ENCODE data around the gene PODNL1.

GRCh38 chr19:13917888-13918406 lies 20.3 kb downstream of the PODNL1 start:
- TF ChIP-seq POLR2A (IDR thresholded peaks at IDR 0.05) (no peak), POLR2AphosphoS5 (IDR thresholded peaks at IDR 0.05) (peak; percentile 28)

Measured in prostate gland (tissue), 1 donor.